Skeletal muscle cell (primary cell): ENCODE results near the gene CENPS.
A peak's percentile ranks its signal among the peaks of the same experiment; 100 is the strongest.
"Not testable (repeated sequence)": the region's sequence is repeated elsewhere in the genome, so short reads cannot be mapped to it uniquely, and the experiment has no call there.

Source experiments
- DNase-seq: peaks from one replicate; pipeline ENCODE4 v3.0.0-alpha.2; 2010; ENCODE audit warnings: low read depth
- H3K4me3 ChIP-seq: 2 replicates; pipeline ENCODE4 v1.5.1; 2011; ENCODE audit warnings: low read depth, mild to moderate bottlenecking, control low read depth, low read length, moderate library complexity

The CENPS gene

GRCh38 chr1:10415967-10416366, 14.3 kb upstream of the CENPS start:
- not testable (repeated sequence) for H3K4me3 ChIP-seq, DNase-seq

DNA sequence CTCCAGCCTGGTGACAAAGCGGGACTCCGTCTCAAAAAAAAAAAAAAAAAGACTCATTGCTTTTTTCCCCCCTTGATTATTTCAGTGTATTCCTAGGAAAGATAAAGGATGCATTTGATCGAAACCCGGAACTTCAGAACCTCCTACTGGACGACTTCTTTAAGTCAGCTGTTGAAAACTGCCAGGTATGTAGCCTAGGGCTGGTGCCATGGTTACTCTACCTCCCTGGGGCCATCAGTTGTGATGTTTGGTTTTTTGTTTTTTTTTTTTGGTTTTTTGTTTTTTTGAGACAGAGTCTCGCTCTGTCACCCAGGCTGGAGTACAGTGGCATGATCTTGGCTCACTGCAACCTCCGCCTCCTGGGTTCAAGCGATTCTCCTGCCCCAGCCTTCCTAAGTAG, 11.5 kb upstream of the CENPS start:
- H3K4me3 ChIP-seq, DNase-seq: not testable (repeated sequence)

DNA sequence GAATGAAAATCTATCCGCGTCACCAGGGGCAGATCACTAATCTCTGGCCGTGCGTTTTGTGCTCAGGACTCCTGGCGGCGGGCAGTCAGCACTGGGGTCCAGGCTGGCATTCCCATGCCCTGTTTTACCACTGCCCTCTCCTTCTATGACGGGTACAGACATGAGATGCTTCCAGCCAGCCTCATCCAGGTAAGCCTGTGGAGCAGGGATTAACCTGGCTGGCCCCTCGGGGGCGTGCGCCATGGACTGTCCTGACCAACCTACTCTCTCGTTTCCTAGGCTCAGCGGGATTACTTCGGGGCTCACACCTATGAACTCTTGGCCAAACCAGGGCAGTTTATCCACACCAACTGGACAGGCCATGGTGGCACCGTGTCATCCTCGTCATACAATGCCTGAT, 10.9 kb upstream of the CENPS start:
- H3K4me3 ChIP-seq: no peak overlapping the region
- no peak for DNase-seq

GRCh38 chr1:10421637-10422036, 8.6 kb upstream of the CENPS start:
- no peak overlapping the region for H3K4me3 ChIP-seq

GRCh38 chr1:10424034-10424433, 6.2 kb upstream of the CENPS start:
- no peak overlapping the region for H3K4me3 ChIP-seq
- no peak for DNase-seq

More at GRCh38 chr1:10421637-10422036, 8.6 kb upstream of the CENPS start:
- no peak for DNase-seq

DNA sequence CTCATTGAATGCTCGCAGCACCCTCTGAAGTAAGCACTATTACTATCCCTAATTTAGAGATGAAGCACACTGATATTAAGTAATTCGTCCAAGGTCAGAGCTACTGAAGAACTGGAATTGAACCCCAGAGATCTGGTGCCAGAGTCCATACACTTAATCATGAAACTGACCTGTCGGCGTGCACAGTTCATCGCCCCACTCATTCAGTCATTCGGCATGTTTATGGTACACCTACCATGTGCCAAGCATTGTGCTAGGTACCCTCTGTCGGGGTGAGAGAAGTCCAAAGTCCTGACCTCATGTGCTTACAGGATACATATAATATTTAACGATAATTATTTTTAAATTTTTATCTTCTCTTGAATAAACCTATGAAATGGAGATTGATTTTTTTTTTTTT, 5.6 kb upstream of the CENPS start:
- DNase-seq: no peak

DNA sequence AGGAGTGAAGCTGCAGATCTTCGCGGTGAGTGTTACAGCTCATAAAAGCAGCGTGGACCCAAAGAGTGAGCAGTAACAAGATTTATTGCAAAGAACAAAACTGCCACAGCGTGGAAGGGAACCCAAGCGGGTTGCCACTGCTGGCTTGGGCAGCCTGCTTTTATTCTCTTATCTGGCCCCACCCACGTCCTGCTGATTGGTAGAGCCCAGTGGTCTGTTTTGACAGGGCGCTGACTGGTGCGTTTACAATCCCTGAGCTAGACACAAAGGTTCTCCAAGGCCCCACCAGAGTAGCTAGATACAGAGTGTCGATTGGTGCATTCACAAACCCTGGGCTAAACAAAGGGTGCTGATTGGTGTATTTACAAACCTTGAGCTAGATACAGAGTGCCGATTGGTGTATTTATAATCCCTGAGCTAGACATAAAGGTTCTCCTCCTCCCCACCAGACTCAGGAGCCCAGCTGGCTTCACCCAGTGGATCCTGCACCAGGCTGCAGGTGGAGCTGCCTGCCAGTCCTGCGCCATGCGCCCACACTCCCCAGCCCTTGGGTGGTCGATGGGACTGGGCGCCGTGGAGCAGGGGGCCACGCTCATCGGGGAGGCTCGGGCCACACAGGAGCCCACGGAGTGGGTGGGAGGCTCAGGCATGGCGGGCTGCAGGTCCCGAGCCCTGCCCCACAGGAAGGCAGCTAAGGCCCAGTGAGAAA, 4.3 kb upstream of the CENPS start:
- DNase-seq, H3K4me3 ChIP-seq: not testable (repeated sequence)

More for the DNA sequence above, 5.6 kb upstream of the CENPS start:
- no peak overlapping the region for H3K4me3 ChIP-seq

DNA sequence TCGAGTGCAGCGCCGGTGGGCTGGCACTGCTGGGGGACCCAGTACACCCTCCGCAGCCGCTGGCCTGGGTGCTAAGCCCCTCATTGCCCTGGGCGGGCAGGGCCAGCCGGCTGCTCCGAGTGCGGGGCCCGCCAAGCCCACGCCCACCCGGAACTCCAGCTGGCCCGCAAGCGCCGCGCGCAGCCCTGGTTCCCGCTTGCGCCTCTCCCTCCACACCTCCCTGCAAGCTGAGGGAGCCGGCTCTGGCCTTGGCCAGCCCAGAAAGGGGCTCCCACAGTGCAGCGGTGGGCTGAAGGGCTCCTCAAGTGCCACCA, 3.7 kb upstream of the CENPS start:
- not testable (repeated sequence) for DNase-seq, H3K4me3 ChIP-seq

DNA sequence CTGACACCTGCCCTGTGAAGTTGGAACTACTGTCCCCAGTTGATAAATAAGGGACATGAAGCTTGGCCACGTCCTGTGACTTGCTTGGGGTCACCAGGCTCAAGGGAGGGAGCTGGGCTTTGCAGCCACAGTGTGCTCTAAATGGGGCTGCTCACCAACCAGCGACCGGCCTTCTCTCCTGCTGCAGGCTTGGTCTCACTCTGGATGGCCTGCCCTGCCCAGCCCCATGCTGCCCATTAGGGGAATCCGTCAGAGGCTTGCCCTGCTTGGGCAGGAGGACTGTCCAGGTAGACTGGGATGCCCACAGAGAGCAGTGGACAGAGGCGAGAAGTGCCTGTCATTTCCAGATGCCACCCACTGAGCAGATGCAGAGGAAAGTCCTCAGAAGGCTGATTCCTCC, 1.2 kb upstream of the CENPS start:
- no peak for DNase-seq
- no peak overlapping the region for H3K4me3 ChIP-seq

DNA sequence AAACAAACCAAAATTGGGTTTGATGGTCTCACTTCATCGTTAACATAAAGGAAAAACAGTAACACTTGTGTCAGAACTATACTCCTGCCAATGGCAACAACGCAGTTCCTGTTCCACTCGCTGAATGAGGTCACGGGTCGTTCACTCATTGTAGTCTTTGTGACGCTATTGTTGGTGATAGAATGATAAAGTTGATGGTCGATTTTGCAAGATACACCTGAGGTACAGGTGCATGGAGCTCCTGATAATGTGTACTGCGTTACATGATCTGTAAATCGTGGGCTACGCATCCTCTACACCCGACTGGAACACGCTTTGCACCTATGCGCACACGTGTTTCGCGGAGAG, 391 bp upstream of the CENPS start:
- H3K4me3 ChIP-seq: peak overlapping the region; percentile 81
- no peak for DNase-seq

- H3K4me3 ChIP-seq: peak overlapping the region; percentile 81
- DNase-seq: no peak
Observed at GRCh38 chr1:10431070-10431730, 967 bp downstream of the CENPS start.

GRCh38 chr1:10432910-10433700, 2.9 kb downstream of the CENPS start:
- H3K4me3 ChIP-seq: no peak overlapping the region
- no peak for DNase-seq

- H3K4me3 ChIP-seq: no peak overlapping the region
- no peak for DNase-seq
Observed at GRCh38 chr1:10433790-10434189, 3.6 kb downstream of the CENPS start.

GRCh38 chr1:10434590-10434989, 4.4 kb downstream of the CENPS start:
- DNase-seq: no peak

DNA sequence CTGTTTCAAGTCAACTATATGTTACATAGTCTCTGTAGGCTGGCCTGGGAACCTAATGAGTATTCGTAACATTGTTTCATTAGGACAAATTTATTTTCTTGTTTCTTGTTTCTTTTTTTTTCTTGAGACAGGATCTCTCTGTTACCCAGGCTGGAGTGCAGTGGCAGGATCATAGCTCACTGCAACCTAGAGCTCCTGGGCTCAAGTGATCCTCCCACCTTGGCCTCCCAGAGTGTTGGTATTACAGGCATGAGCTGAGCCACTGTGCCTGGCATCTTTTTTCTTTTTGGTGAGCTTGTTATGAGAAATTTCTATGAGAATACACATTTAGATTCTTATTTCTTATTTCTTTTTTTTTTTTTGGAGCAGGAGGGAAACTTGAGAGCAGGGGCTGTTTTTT, 6.8 kb downstream of the CENPS start:
- no peak overlapping the region for H3K4me3 ChIP-seq
- no peak for DNase-seq

More at GRCh38 chr1:10434590-10434989, 4.4 kb downstream of the CENPS start:
- no peak overlapping the region for H3K4me3 ChIP-seq

DNA sequence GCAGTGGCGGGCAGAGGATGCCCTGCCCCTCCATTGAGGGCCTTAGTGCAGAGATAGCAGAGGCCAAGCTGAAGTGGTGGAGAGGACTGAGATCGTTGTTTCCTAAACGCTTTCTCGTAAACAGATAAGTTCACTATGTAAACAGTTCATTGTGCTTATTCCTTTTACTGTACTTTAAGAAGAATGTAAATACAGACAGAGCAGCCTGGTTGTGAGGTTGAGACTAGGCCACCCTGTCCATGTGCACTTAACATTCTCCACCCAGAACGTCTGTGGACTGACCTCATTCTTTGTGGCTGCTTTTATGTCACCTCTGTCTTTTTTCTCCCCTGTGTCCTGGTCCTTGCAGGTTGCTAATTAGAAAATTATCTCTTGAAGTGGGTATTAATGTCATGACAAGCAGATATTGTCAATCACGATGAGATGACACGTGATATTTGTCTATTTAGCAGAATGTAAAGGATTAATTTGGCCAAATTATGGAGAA, 8.5 kb downstream of the CENPS start:
- H3K4me3 ChIP-seq: no peak overlapping the region

DNA sequence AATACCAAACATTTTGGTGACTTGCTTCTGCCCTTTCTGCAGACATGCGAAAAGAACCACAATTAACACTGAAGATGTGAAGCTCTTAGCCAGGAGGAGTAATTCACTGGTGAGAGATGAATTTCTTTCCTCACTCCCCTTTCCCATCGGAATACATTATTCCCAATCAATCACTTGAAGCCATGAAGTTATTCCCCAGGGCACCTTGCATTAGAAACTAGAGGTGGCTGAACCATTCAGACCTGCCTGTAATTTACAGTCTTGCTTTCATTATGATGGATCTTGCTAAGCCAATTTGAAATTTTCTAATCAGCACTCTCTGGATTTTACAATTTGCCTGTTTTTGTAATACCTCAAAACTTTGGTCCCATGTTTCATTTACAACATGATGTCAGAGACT, 10.1 kb downstream of the CENPS start:
- no peak overlapping the region for H3K4me3 ChIP-seq
- no peak for DNase-seq

More for the DNA sequence above, 8.5 kb downstream of the CENPS start:
- no peak for DNase-seq

- no peak for DNase-seq
- no peak overlapping the region for H3K4me3 ChIP-seq
Observed at GRCh38 chr1:10440794-10441193, 10.6 kb downstream of the CENPS start.

DNA sequence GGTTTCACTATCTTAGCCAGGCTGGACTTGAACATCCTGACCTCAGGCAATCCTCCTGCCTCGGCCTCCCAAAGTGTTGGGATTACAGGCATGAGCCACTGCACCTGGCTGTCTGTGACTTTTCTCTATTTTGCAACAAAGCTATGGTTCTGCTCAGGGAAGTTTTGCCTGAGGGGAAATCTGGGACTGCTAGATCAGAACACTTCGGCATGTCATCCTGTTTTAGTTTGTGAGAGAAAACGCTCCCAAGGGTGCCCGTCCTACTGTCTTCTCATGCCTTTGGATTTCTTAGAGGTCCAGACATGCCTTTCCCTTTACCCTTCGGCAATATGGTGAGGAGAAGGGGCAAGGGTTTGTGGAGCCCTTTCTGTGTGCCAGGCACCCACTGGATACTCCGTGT, 14.0 kb downstream of the CENPS start:
- no peak for DNase-seq
- H3K4me3 ChIP-seq: no peak overlapping the region

GRCh38 chr1:10444795-10445397, 14.7 kb downstream of the CENPS start:
- DNase-seq: no peak

More at GRCh38 chr1:10444795-10445397, 14.7 kb downstream of the CENPS start:
- no peak overlapping the region for H3K4me3 ChIP-seq
